GM19099 (cell line): ENCODE data around the gene TMEM119.

Experiments
- POLR2A ChIP-seq: IDR thresholded peaks from 3 replicates; pipeline ENCODE4 v1.6.1; 2011; ENCODE audit warnings: low read depth; ENCODE audit not compliant: insufficient read length; ENCODE audit errors: extremely low read depth

Gene TMEM119

GRCh38 chr12:108638141-108638827, 40.4 kb upstream of the TMEM119 start:
- TF ChIP-seq POLR2A, result no peak

GRCh38 chr12:108637222-108637971, 39.5 kb upstream of the TMEM119 start:
- peak; percentile 52 for TF ChIP-seq POLR2A

- TF ChIP-seq POLR2A, result no peak
Measured at GRCh38 chr12:108635997-108636808, 38.3 kb upstream of the TMEM119 start.

GRCh38 chr12:108635201-108635996, 37.5 kb upstream of the TMEM119 start:
- peak; percentile 99 for TF ChIP-seq POLR2A

GRCh38 chr12:108634341-108634751, 36.5 kb upstream of the TMEM119 start:
- no peak for TF ChIP-seq POLR2A

- TF ChIP-seq POLR2A, result peak; percentile 53
Measured at GRCh38 chr12:108633534-108634248, 35.8 kb upstream of the TMEM119 start, which contains the start of gene SELPLG. SELPLG (minus strand) TSS chr12:108633894; CDS start chr12:108624307, 9,587 bp downstream.

- no peak for TF ChIP-seq POLR2A
Measured at GRCh38 chr12:108633081-108633533, 35.2 kb upstream of the TMEM119 start.

- TF ChIP-seq POLR2A, result no peak
Measured at GRCh38 chr12:108630481-108631207, 32.8 kb upstream of the TMEM119 start.

GRCh38 chr12:108629824-108630476, 32.1 kb upstream of the TMEM119 start:
- no peak for TF ChIP-seq POLR2A

GRCh38 chr12:108629151-108629550, 31.3 kb upstream of the TMEM119 start:
- no peak for TF ChIP-seq POLR2A

- no peak for TF ChIP-seq POLR2A
Measured at GRCh38 chr12:108627134-108627920, 29.4 kb upstream of the TMEM119 start.

- TF ChIP-seq POLR2A, result no peak
Measured at GRCh38 chr12:108625228-108625627, 27.3 kb upstream of the TMEM119 start.
